Epithelial cell of proximal tubule (primary cell): ENCODE data around the gene SCCPDH. TPM values are rescaled to one million over a fixed set of nuclear protein-coding genes. Genes with fewer than 3 reads are reported as not detected.

Experiments
- DNase-seq: peaks from one replicate; pipeline ENCODE4 v3.0.0-alpha.2; 2011; ENCODE audit warnings: low read depth
- H3K4me3 ChIP-seq: 2 replicates; pipeline ENCODE4 v1.5.1; 2011; ENCODE audit warnings: low read depth, mild to moderate bottlenecking, low read length
- CTCF ChIP-seq: conservative IDR thresholded peaks from 2 replicates; pipeline ENCODE4 v1.5.1; 2012; ENCODE audit warnings: low read depth, mild to moderate bottlenecking, low read length
- total RNA-seq: library from RNA; depleted of rRNA; stranded (reverse); fragments of >200 nt; gene quantifications from 2 replicates; pipeline ENCODE4 v1.2.3, GENCODE V29; 2015

The SCCPDH gene
- total RNA-seq, 1 donor from 2014 or later, result 40.8 TPM

GRCh38 chr1:246769306-246769705 lies 45.1 kb downstream of the SCCPDH start:
- TF ChIP-seq CTCF, result no peak
- H3K4me3 ChIP-seq, result no peak overlapping the region
- no peak for DNase-seq

GRCh38 chr1:246771366-246771765 lies 47.2 kb downstream of the SCCPDH start:
- TF ChIP-seq CTCF, result no peak
- H3K4me3 ChIP-seq, result no peak overlapping the region
- no peak for DNase-seq

DNA sequence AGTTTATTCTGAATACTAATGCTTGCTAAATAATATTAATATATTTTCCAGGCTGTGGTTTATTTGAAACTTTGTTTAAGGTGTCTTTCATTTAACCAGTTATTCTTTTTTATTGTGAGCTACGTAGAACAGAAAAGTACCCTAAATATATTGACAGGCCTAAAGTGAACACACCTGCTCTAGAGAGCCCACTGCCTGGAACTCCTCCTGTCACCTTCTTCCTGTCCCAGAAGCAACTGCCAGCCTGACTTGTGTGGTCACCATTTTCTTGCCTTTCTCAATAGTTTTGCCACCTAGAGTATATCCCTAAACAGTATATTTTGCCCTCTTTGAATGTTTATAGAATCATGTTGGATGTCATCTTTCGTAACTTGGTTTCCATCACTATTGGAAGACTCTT lies 48.5 kb downstream of the SCCPDH start:
- DNase-seq, result no peak

DNA sequence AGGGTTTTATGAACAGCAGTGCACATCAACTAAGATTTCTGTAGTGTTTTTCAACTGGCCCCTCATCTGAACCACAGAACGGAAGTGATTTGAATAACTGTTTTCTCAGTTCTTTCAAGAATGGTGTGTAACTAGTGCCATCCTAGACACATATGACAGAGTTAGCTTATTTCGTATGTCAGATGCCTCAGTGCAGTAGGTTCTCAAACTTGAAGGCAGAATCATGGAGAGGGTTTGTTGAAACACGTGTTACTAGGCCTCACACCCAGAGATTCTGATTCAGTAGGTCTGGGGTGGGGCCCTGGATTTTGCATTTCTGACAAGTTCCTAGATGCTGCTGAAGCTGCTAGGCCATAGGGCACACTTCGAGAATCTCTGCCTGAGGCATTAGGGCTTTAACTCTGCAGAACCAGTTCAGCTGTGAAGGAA lies 49.0 kb downstream of the SCCPDH start:
- TF ChIP-seq CTCF, result no peak
- H3K4me3 ChIP-seq, result no peak overlapping the region
- DNase-seq, result no peak

More for the DNA sequence above, 48.5 kb downstream of the SCCPDH start:
- no peak for TF ChIP-seq CTCF
- H3K4me3 ChIP-seq, result no peak overlapping the region

DNA sequence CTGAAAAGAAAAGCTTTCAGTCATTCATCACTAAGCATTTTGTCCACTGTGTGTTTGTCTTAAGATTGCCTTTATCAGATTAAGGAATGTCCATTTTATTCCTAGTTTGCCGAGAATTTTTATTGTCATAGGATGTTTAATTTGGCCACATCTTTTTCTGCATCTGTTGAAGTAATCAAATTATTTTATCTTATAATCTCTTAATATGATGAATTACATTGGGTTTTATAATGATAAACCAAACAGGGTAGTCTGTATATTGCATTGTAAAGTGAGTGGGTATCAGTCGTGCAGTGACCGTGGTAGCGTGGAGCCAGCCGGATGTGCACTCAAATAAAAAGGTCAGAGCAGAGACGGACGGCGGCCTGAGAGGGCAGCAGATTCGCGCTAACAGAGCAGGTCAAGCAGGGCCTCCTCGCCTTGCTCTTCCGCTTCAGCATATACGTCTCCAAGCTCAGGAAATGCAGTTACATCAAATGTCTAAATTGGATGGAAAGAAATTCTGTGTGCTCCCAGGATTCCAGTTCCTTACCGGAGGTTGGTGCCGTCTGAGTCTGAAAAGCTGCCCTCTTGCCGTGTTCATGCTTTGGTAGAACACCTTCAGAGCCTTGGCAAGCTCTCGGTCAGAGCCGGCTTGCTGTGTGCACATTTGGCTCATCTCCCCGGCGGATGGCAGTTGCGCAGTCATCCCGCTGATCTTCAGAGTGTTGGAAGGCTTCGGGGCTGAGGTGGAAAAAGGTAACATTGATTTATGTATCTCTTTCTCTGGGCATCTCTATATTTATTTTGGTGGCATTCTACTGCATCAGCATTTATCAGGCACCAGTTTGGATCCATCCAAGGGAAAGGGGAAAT lies 51.5 kb downstream of the SCCPDH start:
- DNase-seq, result no peak
- no peak for TF ChIP-seq CTCF
- no peak overlapping the region for H3K4me3 ChIP-seq

DNA sequence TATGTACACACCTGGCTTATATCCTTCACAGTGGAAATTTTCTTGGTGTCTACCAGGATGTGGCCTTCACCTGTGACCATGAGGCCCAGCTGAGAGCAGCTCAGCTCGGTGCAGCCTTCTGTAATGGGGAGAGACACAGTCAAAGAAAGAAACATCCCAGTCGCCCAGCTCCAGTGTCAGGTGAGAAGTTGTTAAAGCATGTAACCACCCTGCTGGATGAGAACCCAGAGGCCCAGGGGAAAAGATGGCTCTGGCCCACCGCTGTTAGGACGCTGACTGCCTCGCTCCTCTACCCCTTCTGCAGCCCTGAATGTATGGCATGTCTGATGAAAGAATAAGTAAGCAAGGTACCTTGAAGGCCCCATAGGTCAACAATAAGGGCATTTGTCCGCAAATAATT lies 52.7 kb downstream of the SCCPDH start:
- no peak for TF ChIP-seq CTCF
- no peak overlapping the region for H3K4me3 ChIP-seq
- DNase-seq, result no peak

- H3K4me3 ChIP-seq, result no peak overlapping the region
- DNase-seq, result no peak
- TF ChIP-seq CTCF, result no peak
These were observed 54.5 kb downstream of the SCCPDH start for GRCh38 chr1:246778663-246779062.
